Measurements from ENCODE around the gene SMG6.

GRCh38 chr17:2128011-2128410 is 175.6 kb downstream of the SMG6 start:
- TF ChIP-seq MAX (IDR thresholded peaks at IDR 0.05; ENCODE audit: insufficient read depth, insufficient read length) (no peak), CTCF (IDR thresholded peaks at IDR 0.05; ENCODE audit: extremely low read depth in 1 of 2, insufficient read depth in 1 of 2, low read depth in 1 of 2, low read length in 2 of 2) (no peak), POLR2A (IDR thresholded peaks at IDR 0.05; ENCODE audit: low read depth, low read length) (no peak), POLR2AphosphoS5 (IDR thresholded peaks at IDR 0.05; ENCODE audit: insufficient read depth, low read depth, low read length) (no peak), MYC (IDR thresholded peaks at IDR 0.05; ENCODE audit: low read depth, low read length) (no peak), EZH2 (IDR thresholded peaks at IDR 0.05; ENCODE audit: borderline replicate concordance, low read depth, low read length, severe bottlenecking) (no peak), GATA2 (IDR thresholded peaks at IDR 0.05; ENCODE audit: insufficient read depth, insufficient read length, low read depth, low read length) (no peak), JUN (IDR thresholded peaks at IDR 0.05; ENCODE audit: borderline replicate concordance, insufficient read depth, insufficient read length, low read depth) (no peak), FOS (IDR thresholded peaks at IDR 0.05; ENCODE audit: borderline replicate concordance, insufficient read depth, low read length) (no peak)
